ENCODE measurements around the gene ZNF416. TPM values are rescaled to one million over a fixed set of nuclear protein-coding genes. Genes with fewer than 3 reads are reported as not detected.
A peak's percentile ranks its signal among the peaks of the same experiment; 100 is the strongest.

The ZNF416 gene
- 5.4 to 7.7 TPM (median 6.0 TPM) in 3 replicates for total RNA-seq
- long read RNA-seq, transcript ZNF416-201 (4 exons, 2,561 nt) = major isoform, 8 of 11 reads
- long read RNA-seq, partial matches to known transcripts = 0 of 11 reads
- long read RNA-seq, other reads (novel, unspliced or antisense) = 3 of 11 reads

- Mint-ChIP-seq H3K27ac (ENCODE audit: unreplicated experiment) (peak within 1 kb of the TSS; percentile 87), H3K27me3 (ENCODE audit: low read depth) (no peaks in the 10 kb centered on the region), H3K4me3 (ENCODE audit: unreplicated experiment) (peak within 1 kb of the TSS; percentile 79), H3K36me3 (ENCODE audit: low read depth) (peaks cover 47% of the 10 kb centered on the region), H3K9me3 (ENCODE audit: low read depth) (peaks cover 59% of the 10 kb centered on the region), H3K4me1 (ENCODE audit: low read depth) (peaks cover 23% of the 10 kb centered on the region)
- peak; percentile 97 for DNase-seq (ENCODE audit: low spot score)
- TF ChIP-seq CTCF (IDR thresholded peaks at IDR 0.05) = peak; percentile 58
Observed at GRCh38 chr19:57578487-57579205, at the start of gene ZNF416. ZNF416 (minus strand) TSS chr19:57578911; CDS start chr19:57578704, 207 bp downstream.

- DNase-seq (ENCODE audit: low spot score) = no peak
- no peak for TF ChIP-seq CTCF (IDR thresholded peaks at IDR 0.05)
- H3K4me3 Mint-ChIP-seq (ENCODE audit: unreplicated experiment) = no peak overlapping the region
- no peaks in the 10 kb centered on the region for H3K27me3 Mint-ChIP-seq (ENCODE audit: low read depth)
- H3K27ac Mint-ChIP-seq (ENCODE audit: unreplicated experiment) = no peak overlapping the region
- H3K36me3 Mint-ChIP-seq (ENCODE audit: low read depth) = peaks cover 68% of the 10 kb centered on the region
- H3K9me3 Mint-ChIP-seq (ENCODE audit: low read depth) = peaks cover 68% of the 10 kb centered on the region
- H3K4me1 Mint-ChIP-seq (ENCODE audit: low read depth) = no peaks in the 10 kb centered on the region
Observed at GRCh38 chr19:57623091-57623490, 44.4 kb upstream of the ZNF416 start.

- Mint-ChIP-seq H3K4me3 (ENCODE audit: unreplicated experiment) (no peak overlapping the region), H3K9me3 (ENCODE audit: low read depth) (peaks cover 80% of the 10 kb centered on the region), H3K4me1 (ENCODE audit: low read depth) (peaks cover under 1% of the 10 kb centered on the region), H3K27ac (ENCODE audit: unreplicated experiment) (no peak overlapping the region), H3K36me3 (ENCODE audit: low read depth) (peaks cover 85% of the 10 kb centered on the region), H3K27me3 (ENCODE audit: low read depth) (no peaks in the 10 kb centered on the region)
- no peak for DNase-seq (ENCODE audit: low spot score)
- TF ChIP-seq CTCF (IDR thresholded peaks at IDR 0.05) = no peak
Observed at GRCh38 chr19:57620673-57621348, 42.1 kb upstream of the ZNF416 start.

- no peak for DNase-seq (ENCODE audit: low spot score)
- Mint-ChIP-seq H3K9me3 (ENCODE audit: low read depth) (peaks cover 60% of the 10 kb centered on the region), H3K4me3 (ENCODE audit: unreplicated experiment) (peak overlapping the region; percentile 99), H3K4me1 (ENCODE audit: low read depth) (peaks cover 21% of the 10 kb centered on the region), H3K27me3 (ENCODE audit: low read depth) (no peaks in the 10 kb centered on the region), H3K27ac (ENCODE audit: unreplicated experiment) (peak overlapping the region; percentile 87), H3K36me3 (ENCODE audit: low read depth) (peaks cover 57% of the 10 kb centered on the region)
- no peak for TF ChIP-seq CTCF (IDR thresholded peaks at IDR 0.05)
Observed at GRCh38 chr19:57615346-57615745, 36.6 kb upstream of the ZNF416 start.

- H3K27me3 Mint-ChIP-seq (ENCODE audit: low read depth) = no peaks in the 10 kb centered on the region
- peaks cover 45% of the 10 kb centered on the region for H3K36me3 Mint-ChIP-seq (ENCODE audit: low read depth)
Observed at GRCh38 chr19:57613941-57614743, 35.4 kb upstream of the ZNF416 start, which contains the start of gene ZNF134. ZNF134 (plus strand) TSS chr19:57614242; CDS start chr19:57619469, 5,227 bp downstream.

More at GRCh38 chr19:57613941-57614743, 35.4 kb upstream of the ZNF416 start, which contains the start of gene ZNF134:
- peak; percentile 95 for DNase-seq (ENCODE audit: low spot score)
- Mint-ChIP-seq H3K9me3 (ENCODE audit: low read depth) (peaks cover 48% of the 10 kb centered on the region), H3K4me3 (ENCODE audit: unreplicated experiment) (peak within 1 kb of the TSS; percentile 99), H3K4me1 (ENCODE audit: low read depth) (peaks cover 21% of the 10 kb centered on the region), H3K27ac (ENCODE audit: unreplicated experiment) (peak within 1 kb of the TSS; percentile 87)
- TF ChIP-seq CTCF (IDR thresholded peaks at IDR 0.05) = peak; percentile 64

Measured in chondrocyte (in vitro differentiated cells).